ENCODE measurements around the gene PDE6B. TPM values are rescaled to one million over a fixed set of nuclear protein-coding genes. Genes with fewer than 3 reads are reported as not detected.
A peak's percentile ranks its signal among the peaks of the same experiment; 100 is the strongest.

Gene PDE6B
- total and polyA plus RNA-seq, 12 donors, result 0.73 to 6.2 (median 3.6) TPM

DNA sequence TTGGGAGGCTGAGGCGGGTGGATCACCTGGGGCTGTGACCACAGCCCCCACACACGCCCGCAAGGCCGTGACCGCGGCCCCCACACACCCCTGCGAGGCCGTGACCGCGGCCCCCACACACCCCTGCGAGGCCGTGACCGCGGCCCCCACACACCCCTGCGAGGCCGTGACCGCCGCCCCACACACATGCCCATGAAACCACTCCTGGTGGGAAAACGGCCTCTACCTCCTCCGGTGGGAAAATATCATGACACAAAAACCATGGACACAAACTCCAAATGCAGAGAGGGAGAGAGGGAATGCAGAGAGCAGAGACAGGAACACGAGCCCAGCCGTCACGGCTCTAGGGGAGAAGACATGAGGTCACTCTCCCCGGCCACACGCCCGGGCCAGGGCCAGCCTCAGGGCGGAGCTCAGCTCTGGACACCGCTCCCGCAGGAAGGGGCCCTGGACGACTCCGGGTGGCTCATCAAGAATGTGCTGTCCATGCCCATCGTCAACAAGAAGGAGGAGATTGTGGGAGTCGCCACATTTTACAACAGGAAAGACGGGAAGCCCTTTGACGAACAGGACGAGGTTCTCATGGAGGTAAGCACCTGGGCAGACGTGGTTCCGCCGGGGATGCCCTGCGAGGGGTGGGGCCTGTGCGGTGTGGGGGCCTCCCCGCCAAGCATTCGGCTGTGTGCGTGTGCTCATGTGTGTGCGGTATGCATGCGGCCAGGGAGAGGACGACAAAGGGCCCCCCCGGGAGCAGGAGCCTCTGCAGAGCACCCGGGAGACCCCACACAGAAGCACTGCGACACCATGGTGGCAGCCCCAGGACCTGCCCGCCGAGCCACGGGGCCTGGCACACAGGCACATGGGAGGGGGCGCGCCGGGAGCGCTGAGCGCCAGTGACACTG lies 31.3 kb downstream of the PDE6B start:
- no peaks in the 10 kb centered on the region for H3K4me1 ChIP-seq
- no peaks in the 10 kb centered on the region for H3K36me3 ChIP-seq
- TF ChIP-seq, protein P1, sequence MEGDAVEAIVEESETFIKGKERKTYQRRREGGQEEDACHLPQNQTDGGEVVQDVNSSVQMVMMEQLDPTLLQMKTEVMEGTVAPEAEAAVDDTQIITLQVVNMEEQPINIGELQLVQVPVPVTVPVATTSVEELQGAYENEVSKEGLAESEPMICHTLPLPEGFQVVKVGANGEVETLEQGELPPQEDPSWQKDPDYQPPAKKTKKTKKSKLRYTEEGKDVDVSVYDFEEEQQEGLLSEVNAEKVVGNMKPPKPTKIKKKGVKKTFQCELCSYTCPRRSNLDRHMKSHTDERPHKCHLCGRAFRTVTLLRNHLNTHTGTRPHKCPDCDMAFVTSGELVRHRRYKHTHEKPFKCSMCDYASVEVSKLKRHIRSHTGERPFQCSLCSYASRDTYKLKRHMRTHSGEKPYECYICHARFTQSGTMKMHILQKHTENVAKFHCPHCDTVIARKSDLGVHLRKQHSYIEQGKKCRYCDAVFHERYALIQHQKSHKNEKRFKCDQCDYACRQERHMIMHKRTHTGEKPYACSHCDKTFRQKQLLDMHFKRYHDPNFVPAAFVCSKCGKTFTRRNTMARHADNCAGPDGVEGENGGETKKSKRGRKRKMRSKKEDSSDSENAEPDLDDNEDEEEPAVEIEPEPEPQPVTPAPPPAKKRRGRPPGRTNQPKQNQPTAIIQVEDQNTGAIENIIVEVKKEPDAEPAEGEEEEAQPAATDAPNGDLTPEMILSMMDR (IDR thresholded peaks at IDR 0.05), result no peak
- no peaks in the 10 kb centered on the region for H3K9me3 ChIP-seq
- WGBS, 2 donors, result 70 to 73% methylated on average over 58 of the region's 58 CpGs
- H3K27me3 ChIP-seq, result peaks cover 0 to 36% (median 5%) of the 10 kb centered on the region in 7 donors
- H3K27ac ChIP-seq, result no peak overlapping the region
- no peak overlapping the region for H3K4me3 ChIP-seq
- intact Hi-C loops (cut with DNase I), result no loop called here
- ATAC-seq, result peak in 2 of 8 donors; percentile 10 to 23
- DNase-seq, result no peak

DNA sequence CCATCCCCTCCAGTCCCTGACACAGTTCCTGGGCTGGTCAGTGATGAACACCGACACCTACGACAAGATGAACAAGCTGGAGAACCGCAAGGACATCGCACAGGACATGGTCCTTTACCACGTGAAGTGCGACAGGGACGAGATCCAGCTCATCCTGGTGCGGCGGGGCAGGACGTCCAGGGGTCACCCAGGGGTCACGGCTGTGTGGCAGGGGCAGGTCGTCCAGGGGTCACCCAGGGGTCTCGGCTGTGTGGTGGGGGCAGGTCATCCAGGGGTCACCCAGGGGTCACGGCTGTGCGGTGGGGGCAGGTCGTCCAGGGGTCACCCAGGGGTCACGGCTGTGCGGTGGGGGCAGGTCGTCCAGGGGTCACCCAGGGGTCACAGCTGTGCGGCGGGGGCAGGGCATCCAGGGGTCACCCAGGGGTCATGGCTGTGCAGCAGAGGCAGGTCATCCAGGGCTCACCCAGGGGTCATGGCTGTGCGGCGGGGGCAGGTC lies 32.0 kb downstream of the PDE6B start:
- H3K4me3 ChIP-seq, result no peak overlapping the region
- H3K9me3 ChIP-seq, result no peaks in the 10 kb centered on the region
- H3K36me3 ChIP-seq, result no peaks in the 10 kb centered on the region
- H3K4me1 ChIP-seq, result no peaks in the 10 kb centered on the region
- TF ChIP-seq, protein P1 (IDR thresholded peaks at IDR 0.05), result no peak
- H3K27ac ChIP-seq, result no peak overlapping the region
- intact Hi-C loops (cut with DNase I), result no loop called here
- DNase-seq, result no peak
- peaks cover 0 to 29% (median 0%) of the 10 kb centered on the region in 7 donors for H3K27me3 ChIP-seq
- no peak for ATAC-seq
- 78 to 82% methylated on average over 21 to 23 of the region's 23 CpGs for WGBS, 2 donors

DNA sequence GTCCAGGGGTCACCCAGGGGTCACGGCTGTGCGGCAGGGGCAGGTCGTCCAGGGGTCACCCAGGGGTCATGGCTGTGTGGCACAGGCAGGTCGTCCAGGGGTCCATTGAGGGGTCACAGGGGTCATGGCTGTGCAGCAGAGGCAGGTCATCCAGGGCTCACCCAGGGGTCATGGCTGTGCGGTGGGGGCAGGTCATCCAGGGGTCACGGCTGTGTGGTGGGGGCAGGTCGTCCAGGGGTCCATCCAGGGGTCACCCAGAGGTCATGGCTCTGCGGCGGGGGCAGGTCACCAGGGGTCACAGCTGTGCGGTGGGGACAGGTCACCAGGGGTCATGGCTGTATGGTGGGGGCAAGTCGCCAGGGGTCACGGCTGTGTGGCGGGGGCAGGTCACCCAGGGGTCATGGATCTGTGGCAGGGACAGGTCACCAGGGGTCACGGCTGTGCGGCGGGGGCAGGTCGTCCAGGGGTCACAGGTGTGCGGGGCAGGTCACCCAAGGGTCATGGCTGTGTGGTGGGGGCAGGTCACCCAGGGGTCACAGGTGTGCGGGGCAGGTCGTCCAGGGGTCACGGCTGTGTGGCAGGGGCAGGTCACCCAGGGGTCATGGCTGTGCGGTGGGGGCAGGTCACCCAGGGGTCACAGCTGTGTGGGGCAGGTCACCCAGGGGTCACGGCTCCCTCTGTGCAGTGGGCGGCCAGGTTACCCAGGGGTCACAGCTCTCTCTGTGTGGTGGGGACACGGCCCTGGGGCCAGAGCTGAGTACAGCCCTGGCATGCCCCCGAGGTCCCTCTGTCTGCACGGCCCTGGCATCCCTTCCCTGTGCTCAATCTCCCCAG lies 32.7 kb downstream of the PDE6B start:
- TF ChIP-seq, protein P1 (IDR thresholded peaks at IDR 0.05), result no peak
- Histone ChIP-seq H3K9me3 (no peaks in the 10 kb centered on the region), H3K4me1 (peaks cover 0 to 2% (median 1%) of the 10 kb centered on the region in 9 donors), H3K4me3 (no peak overlapping the region), H3K27me3 (peaks cover 0 to 26% (median 0%) of the 10 kb centered on the region in 7 donors), H3K27ac (no peak overlapping the region), H3K36me3 (no peaks in the 10 kb centered on the region)
- intact Hi-C loops (cut with DNase I), result no loop called here
- DNase-seq (no peak), ATAC-seq (peak in 1 of 8 donors; percentile 9)
- 84 to 86% methylated on average over 26 to 27 of the region's 27 CpGs for WGBS, 2 donors

All from heart right ventricle (tissue), 16 donors.